ENCODE data around the gene DMBX1.

- TF ChIP-seq POLR2A (IDR thresholded peaks at IDR 0.05) (no peak), CTCF (IDR thresholded peaks at IDR 0.05) (peak; percentile 42 to 81), POLR2AphosphoS5 (IDR thresholded peaks at IDR 0.05) (no peak), EP300 (IDR thresholded peaks at IDR 0.05) (no peak)
These were observed 42.8 kb upstream of the DMBX1 start for GRCh38 chr1:46446646-46447498.

Measured in suprapubic skin (tissue), 4 donors.